ENCODE measurements around the gene PIGQ.
A peak's percentile ranks its signal among the peaks of the same experiment; 100 is the strongest.

DNA sequence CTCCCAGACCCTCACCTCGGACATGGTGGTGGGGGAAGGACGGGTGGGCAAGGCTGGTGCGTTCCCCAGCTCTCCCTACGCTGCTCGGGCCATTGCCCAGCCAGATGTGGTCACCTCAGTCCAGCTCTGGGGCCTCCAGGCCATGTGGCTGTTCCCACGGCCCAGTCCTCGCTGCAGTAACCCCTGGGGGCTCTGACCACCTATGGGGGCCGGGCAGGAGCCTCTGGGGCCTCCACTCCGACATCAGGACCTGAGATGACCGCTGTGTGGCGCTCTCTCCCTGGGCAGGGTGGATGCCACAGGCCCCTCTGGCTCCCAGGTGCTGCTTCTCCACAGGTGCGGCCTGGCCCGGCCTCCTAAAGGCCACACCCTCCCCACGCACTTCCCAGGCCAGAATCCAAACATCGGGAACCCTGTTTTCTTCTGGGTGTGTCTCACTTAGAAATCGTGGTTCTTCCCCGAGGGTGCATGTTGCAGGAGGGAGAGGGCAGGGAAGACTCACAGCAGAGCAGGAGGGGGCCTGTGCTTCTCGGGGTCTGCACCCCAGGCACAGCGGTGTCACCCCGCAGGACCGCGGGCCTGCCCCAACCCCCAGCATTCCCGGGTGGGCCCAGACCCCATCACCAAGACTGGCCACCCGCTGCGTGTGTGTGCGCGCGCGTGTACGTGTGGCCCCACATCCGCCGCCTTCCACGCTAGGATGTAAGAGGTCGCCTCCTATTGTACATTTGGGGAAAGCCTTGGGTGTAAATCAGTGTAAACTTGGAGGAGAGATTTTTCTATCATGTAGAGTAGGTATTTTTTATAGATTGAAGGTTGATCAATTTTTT lies 48.2 kb upstream of the PIGQ start:
- TF ChIP-seq CTCF (conservative IDR thresholded peaks at IDR 0.05 in 1 of 2, IDR thresholded peaks at IDR 0.05 in 1 of 2; ENCODE audit: extremely low read depth in 1 of 2, insufficient read depth in 1 of 2, low read depth in 1 of 2, low read length in 2 of 2) (peak in 1 of 2 donors; percentile 5), EZH2 (IDR thresholded peaks at IDR 0.05; ENCODE audit: borderline replicate concordance, low read length) (no peak)

Measured in mammary epithelial cell (primary cell).